ENCODE results near the gene CTSD.

GRCh38 chr11:1757861-1758610 lies 5.7 kb downstream of the CTSD start:
- TF ChIP-seq CTCF (IDR thresholded peaks at IDR 0.05) (no peak), EHMT2 (IDR thresholded peaks at IDR 0.05; ENCODE audit: low read depth) (no peak), MYC (IDR thresholded peaks at IDR 0.05; ENCODE audit: borderline replicate concordance, low read length) (no peak), JUNB (IDR thresholded peaks at IDR 0.05) (no peak), EP300 (IDR thresholded peaks at IDR 0.05) (no peak), PHF8 (IDR thresholded peaks at IDR 0.05; ENCODE audit: borderline replicate concordance, low read depth) (no peak), POLR2A (IDR thresholded peaks at IDR 0.05; ENCODE audit: low read length) (no peak), EHF (CRISPR knock-in tag; IDR thresholded peaks at IDR 0.05) (no peak), NR3C1 (IDR thresholded peaks at IDR 0.05) (no peak)

Data from A549 (cell line).